ENCODE data around the gene WDR46. TPM values are rescaled to one million over a fixed set of nuclear protein-coding genes. Genes with fewer than 3 reads are reported as not detected.

Gene WDR46
- 10 to 100 TPM; 42.5 to 42.9 TPM for total RNA-seq

GRCh38 chr6:33288921-33289783 lies at the start of gene WDR46, which contains the start of gene PFDN6:
Gene WDR46, minus strand, starts transcription at chr6:33289239. Its CDS starts 69 bp downstream, at chr6:33289170.
Gene PFDN6, plus strand, starts transcription at chr6:33289601. Its CDS starts 256 bp downstream, at chr6:33289857.
- CTCF ChIA-PET = interaction anchor here (0.8 to 2.0 kb wide), 8 partner anchors 10 to 165 kb away, joined by 3 to 7 read pairs (median 4); partner anchors contain the start of gene B3GALT4
- Mint-ChIP-seq H3K36me3 (ENCODE audit: low read depth) (peaks cover 18% of the 10 kb centered on the region), H3K9me3 (no peaks in the 10 kb centered on the region), H3K27ac (peak within 1 kb of the TSS; percentile 91), H3K27me3 (ENCODE audit: low read depth) (no peaks in the 10 kb centered on the region), H3K4me3 (peak within 1 kb of the TSS; percentile 99), H3K4me1 (ENCODE audit: low read depth) (peaks cover 43% of the 10 kb centered on the region)
- intact Hi-C loops (cut with micrococcal nuclease) = loop anchor here (1.0 to 2.0 kb wide), 5 partner anchors 9 to 500 kb away; partner anchors contain the start of genes LEMD2, RGL2 and VPS52
- DNase-seq = peak; percentile 85

- H3K27ac Mint-ChIP-seq = no peak overlapping the region
- no peaks in the 10 kb centered on the region for H3K27me3 Mint-ChIP-seq (ENCODE audit: low read depth)
Observed at GRCh38 chr6:33336495-33336894, 47.5 kb upstream of the WDR46 start.

GRCh38 chr6:33335916-33336315 lies 46.9 kb upstream of the WDR46 start:
- H3K4me3 Mint-ChIP-seq = no peak overlapping the region
- H3K27me3 Mint-ChIP-seq (ENCODE audit: low read depth) = no peaks in the 10 kb centered on the region
- H3K9me3 Mint-ChIP-seq = no peaks in the 10 kb centered on the region
- H3K36me3 Mint-ChIP-seq (ENCODE audit: low read depth) = no peaks in the 10 kb centered on the region
- CTCF ChIA-PET = interaction anchor here (0.7 to 1.6 kb wide), 3 partner anchors 9 to 297 kb away, joined by 4 to 8 read pairs (median 6); partner anchors contain the start of gene ZBTB22
- no peak overlapping the region for H3K27ac Mint-ChIP-seq
- DNase-seq = no peak
- H3K4me1 Mint-ChIP-seq (ENCODE audit: low read depth) = peaks cover 17% of the 10 kb centered on the region
- intact Hi-C loops (cut with micrococcal nuclease) = no loop called here

More at GRCh38 chr6:33336495-33336894, 47.5 kb upstream of the WDR46 start:
- intact Hi-C loops (cut with micrococcal nuclease) = no loop called here
- Mint-ChIP-seq H3K4me3 (no peak overlapping the region), H3K4me1 (ENCODE audit: low read depth) (peaks cover 17% of the 10 kb centered on the region), H3K9me3 (no peaks in the 10 kb centered on the region), H3K36me3 (ENCODE audit: low read depth) (no peaks in the 10 kb centered on the region)
- CTCF ChIA-PET = interaction anchor here (0.8 to 1.6 kb wide), 2 partner anchors 8 to 19 kb away, joined by 6 to 8 read pairs; partner anchors contain the start of gene ZBTB22
- DNase-seq = no peak

GRCh38 chr6:33333666-33334065 lies 44.6 kb upstream of the WDR46 start:
- Mint-ChIP-seq H3K4me1 (ENCODE audit: low read depth) (peaks cover 17% of the 10 kb centered on the region), H3K27me3 (ENCODE audit: low read depth) (no peaks in the 10 kb centered on the region), H3K36me3 (ENCODE audit: low read depth) (no peaks in the 10 kb centered on the region), H3K9me3 (no peaks in the 10 kb centered on the region), H3K4me3 (no peak overlapping the region), H3K27ac (no peak overlapping the region)
- no peak for DNase-seq
- CTCF ChIA-PET = interaction anchor here (0.7 kb wide), 1 partner anchor 199 kb away, joined by 3 read pairs; no protein-coding TSS in a partner anchor
- intact Hi-C loops (cut with micrococcal nuclease) = no loop called here

GRCh38 chr6:33330736-33331135 lies 41.7 kb upstream of the WDR46 start:
- intact Hi-C loops (cut with micrococcal nuclease) = no loop called here
- Mint-ChIP-seq H3K27me3 (ENCODE audit: low read depth) (no peaks in the 10 kb centered on the region), H3K36me3 (ENCODE audit: low read depth) (no peaks in the 10 kb centered on the region), H3K27ac (no peak overlapping the region), H3K4me3 (no peak overlapping the region), H3K4me1 (ENCODE audit: low read depth) (peaks cover 17% of the 10 kb centered on the region), H3K9me3 (no peaks in the 10 kb centered on the region)
- CTCF ChIA-PET = interaction anchor here (1.2 kb wide), 1 partner anchor 14 kb away, joined by 5 read pairs; no protein-coding TSS in a partner anchor
- DNase-seq = no peak

- Mint-ChIP-seq H3K9me3 (no peaks in the 10 kb centered on the region), H3K36me3 (ENCODE audit: low read depth) (no peaks in the 10 kb centered on the region), H3K27me3 (ENCODE audit: low read depth) (no peaks in the 10 kb centered on the region), H3K4me3 (no peak overlapping the region), H3K27ac (no peak overlapping the region), H3K4me1 (ENCODE audit: low read depth) (peaks cover 19% of the 10 kb centered on the region)
- intact Hi-C loops (cut with micrococcal nuclease) = no loop called here
- CTCF ChIA-PET = interaction anchor here (0.6 kb wide), 1 partner anchor 1073 kb away, joined by 6 read pairs; no protein-coding TSS in a partner anchor
- DNase-seq = no peak
Observed at GRCh38 chr6:33329058-33329457, 40.0 kb upstream of the WDR46 start.

GRCh38 chr6:33324125-33324524 lies 35.1 kb upstream of the WDR46 start:
- Mint-ChIP-seq H3K36me3 (ENCODE audit: low read depth) (peaks cover 22% of the 10 kb centered on the region), H3K27ac (peak overlapping the region; percentile 98), H3K27me3 (ENCODE audit: low read depth) (no peaks in the 10 kb centered on the region), H3K9me3 (no peaks in the 10 kb centered on the region), H3K4me1 (ENCODE audit: low read depth) (peaks cover 38% of the 10 kb centered on the region), H3K4me3 (peak overlapping the region; percentile 95)
- no peak for DNase-seq
- intact Hi-C loops (cut with micrococcal nuclease) = no loop called here
- CTCF ChIA-PET = interaction anchor here (0.7 to 1.2 kb wide), 2 partner anchors 19 to 53 kb away, joined by 3 to 4 read pairs; partner anchors contain the start of gene VPS52

GRCh38 chr6:33323623-33323948 lies 34.5 kb upstream of the WDR46 start:
- Mint-ChIP-seq H3K4me1 (ENCODE audit: low read depth) (peaks cover 43% of the 10 kb centered on the region), H3K36me3 (ENCODE audit: low read depth) (peaks cover 25% of the 10 kb centered on the region), H3K9me3 (no peaks in the 10 kb centered on the region), H3K27ac (peak overlapping the region; percentile 98), H3K27me3 (ENCODE audit: low read depth) (no peaks in the 10 kb centered on the region), H3K4me3 (peak overlapping the region; percentile 95)
- no peak for DNase-seq
- intact Hi-C loops (cut with micrococcal nuclease) = loop anchor here (1.0 kb wide), 8 partner anchors 9 to 95 kb away; partner anchors contain the start of genes CUTA, KIFC1, RPS18 and TAPBP
- CTCF ChIA-PET = interaction anchor here (1.2 kb wide), 1 partner anchor 52 kb away, joined by 3 read pairs; the partner anchor contains the start of gene VPS52

GRCh38 chr6:33321227-33321626 lies 32.2 kb upstream of the WDR46 start:
- intact Hi-C loops (cut with micrococcal nuclease) = no loop called here
- Mint-ChIP-seq H3K36me3 (ENCODE audit: low read depth) (peaks cover 27% of the 10 kb centered on the region), H3K27ac (peak overlapping the region; percentile 98), H3K9me3 (no peaks in the 10 kb centered on the region), H3K4me1 (ENCODE audit: low read depth) (peaks cover 63% of the 10 kb centered on the region), H3K27me3 (ENCODE audit: low read depth) (no peaks in the 10 kb centered on the region), H3K4me3 (peak overlapping the region; percentile 70)
- no peak for DNase-seq
- CTCF ChIA-PET = interaction anchor here (1.0 kb wide), 1 partner anchor 70 kb away, joined by 3 read pairs; no protein-coding TSS in a partner anchor

GRCh38 chr6:33320315-33321181 lies 31.5 kb upstream of the WDR46 start:
- Mint-ChIP-seq H3K27me3 (ENCODE audit: low read depth) (no peaks in the 10 kb centered on the region), H3K27ac (peak overlapping the region; percentile 98), H3K4me3 (peak overlapping the region; percentile 70), H3K36me3 (ENCODE audit: low read depth) (peaks cover 28% of the 10 kb centered on the region), H3K9me3 (no peaks in the 10 kb centered on the region), H3K4me1 (ENCODE audit: low read depth) (peaks cover 69% of the 10 kb centered on the region)
- CTCF ChIA-PET = interaction anchor here (1.0 kb wide), 3 partner anchors 37 to 350 kb away, joined by 3 read pairs; no protein-coding TSS in a partner anchor
- intact Hi-C loops (cut with micrococcal nuclease) = no loop called here
- no peak for DNase-seq

- peak overlapping the region; percentile 19 for H3K27ac Mint-ChIP-seq
- H3K4me1 Mint-ChIP-seq (ENCODE audit: low read depth) = peaks cover 76% of the 10 kb centered on the region
- CTCF ChIA-PET = interaction anchor here (1.0 kb wide), 2 partner anchors 37 to 350 kb away, joined by 3 read pairs; no protein-coding TSS in a partner anchor
- no peak for DNase-seq
- H3K27me3 Mint-ChIP-seq (ENCODE audit: low read depth) = no peaks in the 10 kb centered on the region
- no peak overlapping the region for H3K4me3 Mint-ChIP-seq
- no peaks in the 10 kb centered on the region for H3K9me3 Mint-ChIP-seq
- intact Hi-C loops (cut with micrococcal nuclease) = loop anchor here (10.0 kb wide), 1 partner anchor 475 kb away; the partner anchor contains the start of gene PSMB8
- peaks cover 29% of the 10 kb centered on the region for H3K36me3 Mint-ChIP-seq (ENCODE audit: low read depth)
Observed at GRCh38 chr6:33319939-33320314, 30.9 kb upstream of the WDR46 start.

Data from activated naive CD4-positive, alpha-beta T cell treated with anti-CD3 and anti-CD28 coated beads for 36 hours (primary cell).